Heart left ventricle (tissue), 16 donors: ENCODE data around the gene ADGRV1. TPM values are rescaled to one million over a fixed set of nuclear protein-coding genes. Genes with fewer than 3 reads are reported as not detected.

Experiments
- ATAC-seq, 4 donors: fragments of 200-7000 bp; cut with Tn5 transposase; one replicate each; pipeline ENCODE4 v1.9.1; 2020 to 2022; ENCODE audit warnings: moderate library complexity in 4 of 4, mild to moderate bottlenecking in 3 of 4, moderate number of reproducible peaks in 1 of 4
- DNase-seq, 5 donors: peaks; one replicate each; pipeline ENCODE4 v3.0.0-alpha.2; 2020
- H3K27ac ChIP-seq, 12 donors: fragments of 200-600 bp; sonication (generic) in 4 of 12; one replicate each; pipeline versions ENCODE4 v1.5.0 to v1.8.0; 2016 to 2022; ENCODE audit warnings: mild to moderate bottlenecking in 2 of 12
- H3K27me3 ChIP-seq, 9 donors: fragments of 200-600 bp; sonication (generic) in 2 of 9; one replicate each; pipeline versions ENCODE4 v1.5.1 to v1.8.0; 2016 to 2022; ENCODE audit warnings: mild to moderate bottlenecking in 3 of 9
- H3K36me3 ChIP-seq, 9 donors: fragments of 200-600 bp; sonication (generic) in 2 of 9; one replicate each; pipeline versions ENCODE4 v1.5.0 to v1.8.0; 2018 to 2022; ENCODE audit warnings: mild to moderate bottlenecking in 2 of 9
- H3K4me1 ChIP-seq, 12 donors: fragments of 200-600 bp; sonication (generic) in 4 of 12; one replicate each; pipeline versions ENCODE4 v1.5.0 to v1.8.0; 2016 to 2022; ENCODE audit warnings: mild to moderate bottlenecking in 3 of 12
- H3K4me3 ChIP-seq, 12 donors: fragments of 200-600 bp; sonication (generic) in 4 of 12; one replicate each; pipeline versions ENCODE4 v1.5.0 to v1.8.0; 2017 to 2022; ENCODE audit warnings: mild to moderate bottlenecking in 9 of 12, moderate library complexity in 4 of 12
- H3K9me3 ChIP-seq, 12 donors: fragments of 200-600 bp; sonication (generic) in 4 of 12; one replicate each; pipeline versions ENCODE4 v1.5.0 to v1.8.0; 2016 to 2022; ENCODE audit warnings: mild to moderate bottlenecking in 1 of 12
- POLR2A ChIP-seq, 2 donors: fragments of 450-650 bp; IDR thresholded peaks; one replicate each; pipeline ENCODE4 v1.6.1; 2017; ENCODE audit warnings: antibody characterized with exemption in 2 of 2, mild to moderate bottlenecking in 2 of 2, moderate library complexity in 2 of 2
- WGBS, 4 donors: extraction: QIAGEN DNeasy Blood & Tissue Kit in 2 of 4; methylation state at CpG; one replicate each; pipeline versions ENCODE4 v1.1.5 to v1.1.7; 2013 to 2018; 5-methylcytosine and 5-hydroxymethylcytosine counted together
- intact Hi-C, 10 donors: fragments of 100-400 bp; cut with DNase I; formaldehyde crosslinking; loops; one replicate each; pipeline versions ENCODE4 v1.11.1 to v1.14.2; 2022
- polyA plus RNA-seq, 2 donors: library from polyadenylated mRNA; stranded (reverse); fragments of 200-250 nt; gene quantifications; one replicate each; pipeline ENCODE4 v1.2.3, GENCODE V29; 2013
- total RNA-seq, 9 donors: library from RNA; depleted of rRNA in 2 of 9; stranded (reverse); fragments of >200 nt in 2 of 9; fragmentation: NEBNext Ultra II Directional in 3 of 9; extraction: Animal tissue kit (Norgen Biotek cat#: 25700) in 3 of 9; gene quantifications; one replicate each; pipeline versions ENCODE4 v1.1.0 to v1.2.4, GENCODE V29; 2016 to 2023
- TF ChIP-seq, protein P1 (sequence below), 12 donors: fragments of 200-600 bp; sonication (generic) in 4 of 12; IDR thresholded peaks; one replicate each; pipeline versions ENCODE4 v1.5.0 to v1.8.0; 2018 to 2022; ENCODE audit warnings: antibody characterized with exemption in 12 of 12, mild to moderate bottlenecking in 5 of 12
- donor health status: ischemic (EF 13 %, LVEDD 7.1; RV severe dilation, severe dysfunction).
- donor health status: healthy with polysubstance abuse.
- donor health status: DM: no; HTN: yes; CAD: no.
- donor health status: DM: no; HTN: no; CAD: no.
- donor health status: ischemic (EF 25% LVEDD 6.9; RV normal size, moderate dysfunction).
- donor health status: ischemic (EF 25% LVEDD 5.7; RV mildly dilated, moderate dysfunction).
- donor health status: healthy.
- donor health status: DM: yes; HTN: yes; CAD: no.
- donor health status: ischemic (EF 35%, LVEDD 5.7; RV mildly dilated, moderate dysfunction).
- donor health status: nonischemic (EF 11% LVEDD 7.7; RV severe dilation, severe dysfunction).
- donor health status: DM: yes; HTN: yes; CAD: no.
- donor health status: PGD.
- donor health status: ischemic (EF 29% LVEDD 5.4; RV normal size, mild dysfunction).
- donor health status: nonischemic (EF 23%, LVEDD 6.1; RV moderate dilation, normal function).

ADGRV1 gene
- total and polyA plus RNA-seq, 11 donors: 0.25 to 0.29 TPM; not detected in 9

DNA sequence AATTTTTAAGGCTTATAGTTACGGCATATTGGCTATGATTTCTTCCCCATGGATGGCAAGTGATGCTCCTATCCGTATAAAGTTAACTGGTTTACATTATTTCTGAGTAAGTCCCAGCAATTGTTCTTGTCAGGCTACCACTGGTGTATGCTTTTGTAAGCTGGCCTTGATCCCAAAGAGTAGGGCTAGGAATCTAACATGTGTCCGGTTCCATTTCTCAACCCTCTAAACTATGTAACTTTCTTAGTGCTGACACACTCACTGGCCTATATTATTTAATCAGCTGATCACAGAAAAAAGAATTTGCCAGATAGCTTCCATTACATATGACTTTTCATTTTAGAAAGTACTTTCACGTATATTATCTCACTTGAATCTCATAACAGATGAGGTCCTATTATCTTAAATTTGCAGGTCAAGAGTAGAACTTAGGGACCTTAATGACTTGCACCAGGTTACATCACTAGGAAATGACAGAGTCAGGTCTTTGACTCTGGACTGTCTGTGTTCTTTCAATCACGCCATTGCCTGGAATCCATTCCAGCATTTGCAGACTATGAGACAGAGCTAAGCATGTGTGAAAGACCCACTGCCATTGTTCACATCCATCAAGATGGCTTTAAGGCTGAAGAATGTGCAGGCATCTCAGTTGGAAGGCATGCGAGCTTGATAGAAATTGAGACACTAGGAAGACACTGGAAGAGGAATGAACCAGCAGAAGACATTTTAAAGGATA, 461.6 kb downstream of the ADGRV1 start:
- Histone ChIP-seq H3K36me3 (no peaks in the 10 kb centered on the region), H3K27ac (no peak overlapping the region), H3K9me3 (peaks cover 0 to under 1% (median 0%) of the 10 kb centered on the region in 12 donors), H3K27me3 (no peaks in the 10 kb centered on the region), H3K4me1 (no peaks in the 10 kb centered on the region), H3K4me3 (no peak overlapping the region)
- 78 to 84% (median 81%) methylated on average over 6 of the region's 6 CpGs for WGBS, 4 donors
- ATAC-seq: no peak
- DNase-seq: no peak
- intact Hi-C loops: no loop called here
- TF ChIP-seq, protein P1, sequence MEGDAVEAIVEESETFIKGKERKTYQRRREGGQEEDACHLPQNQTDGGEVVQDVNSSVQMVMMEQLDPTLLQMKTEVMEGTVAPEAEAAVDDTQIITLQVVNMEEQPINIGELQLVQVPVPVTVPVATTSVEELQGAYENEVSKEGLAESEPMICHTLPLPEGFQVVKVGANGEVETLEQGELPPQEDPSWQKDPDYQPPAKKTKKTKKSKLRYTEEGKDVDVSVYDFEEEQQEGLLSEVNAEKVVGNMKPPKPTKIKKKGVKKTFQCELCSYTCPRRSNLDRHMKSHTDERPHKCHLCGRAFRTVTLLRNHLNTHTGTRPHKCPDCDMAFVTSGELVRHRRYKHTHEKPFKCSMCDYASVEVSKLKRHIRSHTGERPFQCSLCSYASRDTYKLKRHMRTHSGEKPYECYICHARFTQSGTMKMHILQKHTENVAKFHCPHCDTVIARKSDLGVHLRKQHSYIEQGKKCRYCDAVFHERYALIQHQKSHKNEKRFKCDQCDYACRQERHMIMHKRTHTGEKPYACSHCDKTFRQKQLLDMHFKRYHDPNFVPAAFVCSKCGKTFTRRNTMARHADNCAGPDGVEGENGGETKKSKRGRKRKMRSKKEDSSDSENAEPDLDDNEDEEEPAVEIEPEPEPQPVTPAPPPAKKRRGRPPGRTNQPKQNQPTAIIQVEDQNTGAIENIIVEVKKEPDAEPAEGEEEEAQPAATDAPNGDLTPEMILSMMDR (IDR thresholded peaks at IDR 0.05): no peak
- no peak for TF ChIP-seq POLR2A (IDR thresholded peaks at IDR 0.05)

DNA sequence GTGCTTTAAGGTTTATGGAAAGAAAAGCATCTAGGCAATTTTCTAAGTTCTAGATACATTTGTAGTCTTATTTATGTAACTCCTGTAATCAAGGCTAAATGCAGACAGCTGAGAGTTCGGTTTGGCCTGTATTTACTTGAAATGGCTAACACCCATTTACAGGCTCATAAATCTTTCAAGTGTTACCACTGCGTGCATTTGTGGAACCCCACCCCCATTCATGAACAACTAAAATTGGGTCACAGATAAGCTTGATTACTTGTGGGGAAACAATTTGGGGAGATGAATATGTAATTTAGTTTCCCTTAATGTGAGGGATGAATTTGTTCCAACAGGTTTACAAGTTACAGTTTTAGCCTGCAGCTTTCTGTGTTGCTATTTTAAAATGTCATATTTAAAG, 463.9 kb downstream of the ADGRV1 start:
- no peak for TF ChIP-seq POLR2A (IDR thresholded peaks at IDR 0.05)
- TF ChIP-seq, protein P1 (IDR thresholded peaks at IDR 0.05): no peak
- H3K4me3 ChIP-seq: no peak overlapping the region
- no peaks in the 10 kb centered on the region for H3K27me3 ChIP-seq
- no peaks in the 10 kb centered on the region for H3K4me1 ChIP-seq
- intact Hi-C loops: no loop called here
- H3K9me3 ChIP-seq: no peaks in the 10 kb centered on the region
- ATAC-seq (no peak), DNase-seq (no peak)
- WGBS, 4 donors: 73 to 81% (median 75%) methylated on average over 2 of the region's 2 CpGs
- H3K36me3 ChIP-seq: no peaks in the 10 kb centered on the region
- H3K27ac ChIP-seq: no peak overlapping the region

DNA sequence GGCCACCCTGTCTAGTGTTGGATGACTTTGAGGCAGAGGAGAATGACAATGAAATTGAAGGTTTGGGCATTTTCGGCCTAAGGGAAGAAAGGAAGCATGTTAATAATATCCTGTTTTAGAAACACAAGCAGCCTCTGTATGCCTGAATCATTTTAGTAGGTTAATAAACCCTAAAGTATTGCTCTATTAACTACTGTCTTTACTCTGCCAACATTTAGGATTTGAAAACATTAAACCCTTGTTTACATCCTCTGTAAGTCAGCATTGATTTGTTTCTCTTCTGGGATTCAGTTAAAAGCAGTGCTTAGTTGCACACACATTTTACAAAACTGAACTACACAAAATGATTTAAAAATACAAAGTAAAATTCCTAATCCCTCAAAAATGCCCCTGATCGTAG, 465.6 kb downstream of the ADGRV1 start:
- intact Hi-C loops: no loop called here
- WGBS, 4 donors: 77 to 89% (median 82%) methylated on average over 2 of the region's 2 CpGs
- H3K4me3 ChIP-seq: no peak overlapping the region
- no peak overlapping the region for H3K27ac ChIP-seq
- H3K27me3 ChIP-seq: no peaks in the 10 kb centered on the region
- ATAC-seq: no peak
- H3K36me3 ChIP-seq: no peaks in the 10 kb centered on the region
- TF ChIP-seq, protein P1 (IDR thresholded peaks at IDR 0.05): no peak
- TF ChIP-seq POLR2A (IDR thresholded peaks at IDR 0.05): no peak
- no peaks in the 10 kb centered on the region for H3K4me1 ChIP-seq
- no peak for DNase-seq
- no peaks in the 10 kb centered on the region for H3K9me3 ChIP-seq

DNA sequence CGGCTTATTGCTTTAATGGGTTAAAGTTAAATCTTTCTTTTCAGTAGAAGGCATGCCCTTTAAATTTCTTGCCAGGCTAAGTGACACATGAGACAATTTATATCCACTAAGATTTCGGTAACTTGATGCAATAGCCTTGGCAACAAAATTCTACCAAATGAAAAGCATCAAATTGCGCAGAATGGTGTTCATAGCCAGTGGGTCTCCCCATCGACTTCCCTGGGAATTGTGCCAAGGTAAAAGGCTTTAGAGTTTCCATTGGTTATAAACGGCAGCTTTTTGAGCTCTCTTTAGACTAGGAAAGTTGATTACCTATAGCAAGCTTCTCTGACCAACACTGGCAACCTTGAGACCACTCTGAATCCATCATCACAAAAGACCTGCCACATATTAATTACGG, 466.1 kb downstream of the ADGRV1 start:
- Histone ChIP-seq H3K27ac (no peak overlapping the region), H3K27me3 (no peaks in the 10 kb centered on the region), H3K36me3 (no peaks in the 10 kb centered on the region), H3K9me3 (no peaks in the 10 kb centered on the region), H3K4me1 (no peaks in the 10 kb centered on the region), H3K4me3 (no peak overlapping the region)
- no peak for TF ChIP-seq POLR2A (IDR thresholded peaks at IDR 0.05)
- TF ChIP-seq, protein P1 (IDR thresholded peaks at IDR 0.05): no peak
- 79 to 83% (median 81%) methylated on average over 6 of the region's 6 CpGs for WGBS, 4 donors
- no peak for DNase-seq
- intact Hi-C loops: no loop called here
- no peak for ATAC-seq
